NCI-H748 (cell line): Measurements from ENCODE around the gene SERTM2.
"Not testable (repeated sequence)": the region's sequence is repeated elsewhere in the genome, so short reads cannot be mapped to it uniquely, and the experiment has no call there.

Experiments
- DNase-seq: peaks from one replicate; lab custom pipeline; 2025; ENCODE audit not compliant: unreplicated experiment; lab: John Stamatoyannopoulos, UW

SERTM2 gene

DNA sequence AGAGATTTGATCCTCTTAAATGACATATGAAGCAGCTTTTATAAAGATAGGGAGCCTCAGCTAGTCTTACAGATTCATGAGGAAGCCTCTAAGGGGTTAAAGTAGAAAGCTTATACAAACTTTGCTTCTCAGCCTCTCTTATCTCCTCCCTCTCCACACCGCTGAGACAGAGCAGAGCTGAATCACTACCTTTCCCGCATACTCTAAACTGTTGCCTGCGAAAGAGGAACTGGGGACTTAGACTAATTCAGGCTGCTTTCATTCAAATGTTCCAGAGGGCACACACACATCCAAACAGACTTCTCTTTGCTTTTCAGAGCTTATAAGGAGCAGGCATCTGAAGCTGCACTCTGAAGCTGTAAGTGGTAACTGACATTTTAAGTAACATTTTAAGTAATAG is at the start of gene SERTM2:
Gene SERTM2 (plus strand): TSS at position 169 of the 400 bp plus-strand sequence. CDS start 7,213 bp downstream, outside the sequence.
- DNase-seq: no peak

DNA sequence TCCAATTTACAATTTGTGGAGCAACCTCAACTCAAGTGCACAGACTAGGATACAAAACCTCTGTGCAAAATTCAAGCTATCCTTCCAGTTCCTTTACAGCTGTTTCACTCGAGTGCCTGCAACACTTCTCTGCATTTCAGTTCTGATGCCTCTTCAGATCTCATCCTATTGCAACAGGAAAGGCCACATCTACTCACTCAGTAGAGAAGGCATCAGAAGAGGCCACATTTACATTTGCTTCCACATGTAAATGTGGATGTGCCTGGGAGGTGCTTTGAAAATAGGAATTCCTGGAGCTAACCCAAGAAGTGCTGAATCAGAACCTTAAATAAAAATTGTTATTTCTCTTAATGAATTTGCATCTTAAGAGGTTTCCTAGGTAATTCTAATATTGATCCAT is 45.8 kb upstream of the SERTM2 start:
- no peak for DNase-seq

DNA sequence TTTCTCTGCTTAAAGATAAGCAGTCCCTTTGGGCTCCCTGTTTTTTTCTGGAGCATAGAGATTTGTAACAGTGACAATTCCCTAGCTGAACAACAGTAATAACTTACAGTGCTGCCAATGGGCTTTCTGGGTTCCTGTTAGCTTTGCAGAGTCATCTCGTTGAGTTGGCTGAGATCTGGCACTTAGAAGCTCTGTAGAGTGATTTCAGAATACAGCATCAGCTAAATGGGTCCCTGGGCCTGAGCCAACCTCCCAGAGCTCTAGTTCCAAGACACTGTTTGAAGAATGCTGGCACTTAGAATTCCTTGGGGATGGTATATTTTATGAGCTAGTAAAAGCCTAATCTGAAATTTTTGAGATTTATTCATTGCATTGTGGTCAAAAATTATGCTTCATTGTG is 43.5 kb upstream of the SERTM2 start:
- DNase-seq: no peak

DNA sequence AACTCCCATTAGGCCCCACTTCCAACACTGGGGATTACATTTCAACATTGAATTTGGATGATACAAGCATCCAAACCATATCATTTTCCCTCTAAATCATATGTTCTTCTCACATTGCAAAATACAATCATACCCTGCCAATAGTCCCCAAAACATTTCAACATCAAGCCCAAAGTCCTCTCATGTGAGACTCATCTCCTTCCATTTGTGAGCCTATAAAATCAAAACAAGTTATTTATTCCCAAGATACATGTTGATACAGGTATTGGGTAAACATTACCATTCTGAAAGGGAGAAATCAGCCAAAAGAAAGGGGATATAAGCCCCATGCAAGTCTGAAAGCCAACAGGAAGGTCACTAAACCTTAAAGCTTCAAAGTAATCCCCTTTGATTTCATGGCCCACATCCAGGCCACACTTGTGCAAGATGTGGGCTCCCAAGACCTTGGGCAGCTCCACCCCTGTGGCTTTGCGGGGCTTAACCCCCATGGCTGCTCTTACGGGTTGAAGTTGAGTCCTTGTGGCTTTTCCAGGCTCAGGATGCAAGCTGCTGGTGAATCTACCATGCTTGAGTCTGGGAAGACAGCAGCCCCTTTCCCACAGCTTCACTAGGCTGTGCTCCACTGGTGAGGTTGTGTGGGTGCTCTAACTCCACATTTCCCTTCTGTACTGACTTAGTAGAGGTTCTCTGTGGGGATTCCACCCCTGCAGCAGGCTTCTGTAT is 40.6 kb upstream of the SERTM2 start:
- DNase-seq: no peak

DNA sequence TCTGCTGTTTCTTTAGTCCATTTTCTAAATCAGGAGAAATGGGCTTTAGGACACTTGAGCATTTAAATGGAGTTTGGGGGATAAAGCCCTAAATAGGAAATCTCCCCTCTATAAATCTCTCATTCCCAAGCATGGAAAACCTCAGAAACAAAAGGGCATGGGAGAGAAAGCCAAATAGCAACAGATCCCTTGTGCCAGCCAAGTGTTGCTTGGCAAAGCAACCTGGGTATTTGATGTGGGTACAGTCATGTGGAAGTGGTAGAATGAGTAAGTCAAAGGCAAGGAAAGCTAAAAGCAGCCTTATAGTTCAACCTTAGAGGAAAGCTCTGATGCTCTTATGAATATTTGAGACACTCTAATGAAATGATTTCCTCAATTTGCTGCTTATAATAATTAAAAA is 29.5 kb upstream of the SERTM2 start:
- no peak for DNase-seq

DNA sequence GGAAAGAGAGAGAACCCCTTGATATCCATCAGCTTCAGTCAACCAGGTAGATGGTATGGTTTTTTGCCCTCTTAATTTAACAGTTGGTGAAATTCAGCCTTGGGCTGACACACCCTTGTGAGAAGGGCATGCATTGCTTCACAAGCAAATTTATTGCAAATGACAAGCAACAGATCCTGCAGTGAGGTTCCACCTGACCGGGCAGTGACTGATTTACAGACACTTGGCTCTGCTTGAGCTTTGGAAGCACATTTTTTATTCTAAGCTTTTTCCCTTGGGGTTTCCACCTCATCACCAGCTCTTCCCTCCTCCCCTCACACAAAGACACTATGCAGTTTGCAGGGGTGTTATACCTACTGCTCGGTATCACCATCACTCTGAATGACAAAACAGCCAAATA is 28.3 kb upstream of the SERTM2 start:
- no peak for DNase-seq

DNA sequence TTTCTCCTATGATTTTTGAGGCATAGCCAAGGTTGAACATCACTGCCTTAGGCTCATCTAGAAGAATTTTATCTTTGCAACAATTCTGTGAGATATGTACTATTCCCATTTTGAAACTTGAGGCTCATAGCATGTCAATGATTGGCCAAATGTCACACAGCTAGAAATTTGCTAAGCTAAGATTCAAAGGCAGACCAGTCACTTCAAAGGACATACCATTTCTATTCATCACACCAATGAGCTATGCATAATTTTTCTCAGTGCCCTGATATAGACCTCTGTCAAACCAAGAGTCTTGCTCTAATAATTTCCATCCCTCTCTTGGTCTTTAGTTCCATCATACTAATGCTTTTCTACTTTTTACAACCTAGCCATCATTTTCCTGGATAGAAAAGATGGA is 27.6 kb upstream of the SERTM2 start:
- DNase-seq: no peak

DNA sequence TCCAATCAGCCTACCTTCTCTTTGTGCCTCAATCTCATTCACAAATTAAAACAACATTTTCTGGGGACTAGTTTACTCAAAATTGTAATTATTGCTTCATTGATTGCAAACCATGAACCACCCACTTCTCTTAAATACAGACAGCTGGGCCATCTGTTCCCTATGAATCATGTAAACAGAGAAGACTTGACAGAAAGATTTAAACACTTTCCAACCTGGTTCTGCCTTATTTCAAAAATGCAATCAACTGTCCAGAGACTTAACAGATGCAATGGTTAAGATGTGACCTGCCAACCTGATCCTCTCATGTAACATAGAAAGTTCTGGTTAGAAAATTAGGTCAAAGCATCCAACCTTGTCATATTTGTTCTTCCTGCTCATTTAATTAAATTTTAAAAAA is 20.8 kb upstream of the SERTM2 start:
- DNase-seq: peak; percentile 70

DNA sequence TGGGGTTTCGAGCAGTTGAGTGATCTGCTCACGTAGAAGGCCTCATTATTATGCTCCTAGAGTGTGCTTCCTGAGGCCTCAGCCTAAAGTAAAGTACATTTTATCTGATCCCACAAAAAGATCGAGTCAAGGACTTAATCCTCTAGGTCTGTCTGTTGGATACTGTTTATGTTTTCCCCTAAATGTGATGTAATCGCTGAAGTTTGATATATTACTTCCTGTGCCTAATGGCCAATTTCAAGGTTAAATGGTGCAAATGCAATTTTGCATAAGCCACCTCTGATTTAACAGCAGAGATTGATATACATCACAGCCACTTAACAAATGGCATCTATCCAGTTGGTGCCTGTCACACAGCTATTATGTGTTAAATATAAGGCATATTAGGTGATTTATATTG is 19.4 kb upstream of the SERTM2 start:
- DNase-seq: peak; percentile 80

DNA sequence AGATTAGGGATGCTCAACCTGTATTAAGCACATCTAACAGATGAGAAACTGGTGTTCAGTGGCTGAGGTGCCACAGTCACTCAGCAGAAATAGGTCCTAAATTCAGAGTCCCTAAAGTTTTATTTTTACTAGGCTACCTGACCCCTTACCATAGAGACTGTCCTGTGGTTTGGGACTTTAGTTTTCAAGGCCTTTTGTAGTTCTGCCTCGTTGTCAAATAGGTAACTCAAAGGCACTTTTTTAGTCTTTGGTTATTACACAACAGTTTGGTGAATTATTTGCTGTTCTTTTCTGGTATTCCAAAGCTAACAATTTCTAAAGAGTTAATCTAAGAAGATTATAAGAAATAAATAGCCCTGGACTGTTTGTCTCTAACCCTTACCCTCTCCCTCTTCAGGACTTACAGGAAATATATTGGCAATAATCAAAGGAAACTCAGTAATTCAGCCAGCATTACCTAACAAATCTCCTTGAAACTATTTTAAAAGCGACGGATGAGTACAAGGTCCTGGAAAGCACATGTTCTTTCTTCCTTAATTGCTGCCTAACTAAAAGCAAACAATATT is 12.8 kb upstream of the SERTM2 start:
- no peak for DNase-seq

DNA sequence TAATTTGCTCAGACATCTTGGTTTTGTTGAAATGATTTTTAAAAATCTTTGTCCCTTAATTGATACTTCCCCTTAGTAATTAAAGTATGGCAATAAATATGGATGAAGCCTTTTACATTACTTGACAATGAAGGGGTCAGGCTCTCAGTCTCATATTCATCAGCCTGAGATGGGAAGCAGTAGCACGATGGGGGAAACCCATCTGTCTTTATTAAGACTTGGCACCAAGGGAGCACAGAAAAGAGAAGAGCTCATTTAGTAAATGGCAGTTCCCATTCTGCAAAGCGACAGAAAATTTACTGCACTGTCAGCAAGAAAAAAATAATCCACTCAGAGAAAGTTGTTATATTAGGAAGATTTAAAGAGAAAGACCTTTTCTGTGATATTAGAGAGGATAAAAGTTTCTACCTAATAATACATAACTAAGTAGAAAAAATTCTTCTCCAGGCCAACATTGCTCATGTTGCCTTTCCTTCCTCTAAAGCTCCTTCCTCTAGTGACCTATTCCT is 7.9 kb upstream of the SERTM2 start:
- no peak for DNase-seq

DNA sequence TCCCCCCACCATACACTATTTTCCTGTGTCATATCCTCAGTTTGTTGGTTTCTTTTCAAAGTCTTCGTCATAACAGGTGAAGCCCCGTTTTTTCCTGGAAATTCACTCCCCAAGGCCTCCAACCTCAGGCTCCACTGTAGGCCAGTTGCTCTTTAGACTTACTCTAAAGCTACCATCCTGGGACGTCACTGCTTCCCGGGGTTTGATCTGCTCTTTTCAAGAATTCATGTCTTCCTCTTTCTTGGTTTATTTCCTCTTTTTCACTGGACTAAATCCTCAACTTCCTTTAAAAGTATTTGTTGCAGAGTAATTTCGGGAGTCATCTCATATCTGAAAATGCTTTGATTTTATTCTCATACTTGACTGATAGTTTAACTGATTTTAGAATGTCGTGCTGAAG is 6.5 kb upstream of the SERTM2 start:
- no peak for DNase-seq

DNA sequence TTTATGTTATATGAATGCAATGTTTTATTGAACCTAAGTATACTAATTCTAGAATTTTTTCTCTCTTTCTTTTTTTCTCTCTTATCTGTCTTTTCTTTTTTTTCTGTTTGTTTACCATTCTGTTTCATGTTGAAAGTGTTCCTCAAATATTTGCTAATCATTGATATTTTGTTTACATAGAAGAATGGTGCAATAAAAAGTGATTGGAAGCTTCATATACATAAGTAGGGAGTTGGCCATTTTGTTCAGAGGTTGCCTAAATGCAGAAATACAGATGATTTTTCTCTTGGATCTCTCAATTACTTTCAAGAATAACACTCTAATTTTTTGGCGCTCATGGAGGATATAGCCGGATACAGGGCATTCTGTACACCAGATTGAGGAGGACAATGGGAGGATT is 5.7 kb upstream of the SERTM2 start:
- DNase-seq: peak; percentile 56

DNA sequence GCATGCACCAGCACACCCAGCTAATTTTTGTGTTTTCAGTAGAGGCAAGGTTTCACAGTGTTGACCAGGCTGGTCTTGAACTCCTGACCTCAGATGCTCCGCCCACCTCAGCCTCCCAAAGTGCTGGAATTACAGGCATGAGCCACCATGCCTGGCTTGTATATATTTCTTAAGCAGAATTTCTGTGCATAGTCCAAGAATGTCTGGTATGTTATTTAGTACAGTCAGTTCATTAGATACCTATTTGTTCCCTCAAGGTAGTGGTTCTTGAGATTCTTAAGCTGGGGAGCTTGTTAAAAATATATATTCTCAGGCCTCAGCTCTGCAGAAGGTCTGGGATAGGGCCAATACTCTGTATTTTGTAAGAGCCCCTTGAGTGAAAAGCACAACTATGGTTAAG is 4.6 kb upstream of the SERTM2 start:
- DNase-seq: no peak

DNA sequence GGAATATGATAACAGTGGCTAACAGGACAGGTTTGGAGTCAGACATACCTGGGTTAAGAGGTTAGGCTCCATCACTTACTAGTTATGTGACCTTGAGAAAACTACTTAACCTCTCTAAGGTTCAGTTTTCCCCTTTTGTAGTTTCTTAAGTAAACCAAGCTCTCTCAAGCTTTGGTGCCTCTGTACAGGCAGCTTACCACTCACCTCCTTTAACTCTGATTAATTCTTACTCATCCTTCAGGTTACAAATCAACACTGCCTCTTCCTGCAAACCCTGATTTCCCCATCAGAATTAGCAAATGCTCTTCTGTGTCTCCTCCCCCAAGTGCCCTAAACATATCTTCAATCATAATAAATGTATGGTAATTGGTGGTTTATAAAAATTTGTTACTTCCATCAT is 3.5 kb upstream of the SERTM2 start:
- DNase-seq: no peak

DNA sequence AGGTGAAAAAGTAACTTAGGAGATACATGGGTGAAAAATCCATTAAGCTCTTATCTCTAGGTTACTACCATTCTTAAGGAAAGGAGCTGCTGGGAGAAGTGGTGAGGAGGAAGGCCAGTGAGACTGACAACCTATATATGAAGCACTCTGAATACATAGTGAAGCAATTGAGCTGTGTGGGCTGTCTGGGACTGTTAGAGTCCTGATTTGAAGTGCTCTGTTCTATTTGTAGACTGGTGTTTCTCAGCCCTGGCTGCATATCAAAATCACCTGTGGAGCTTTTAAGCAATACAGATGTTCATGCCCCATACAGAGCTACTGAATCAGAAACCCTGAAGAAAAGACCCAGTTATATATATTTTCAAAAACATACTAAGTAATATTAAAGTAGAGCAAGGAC is 3.9 kb downstream of the SERTM2 start:
- no peak for DNase-seq

DNA sequence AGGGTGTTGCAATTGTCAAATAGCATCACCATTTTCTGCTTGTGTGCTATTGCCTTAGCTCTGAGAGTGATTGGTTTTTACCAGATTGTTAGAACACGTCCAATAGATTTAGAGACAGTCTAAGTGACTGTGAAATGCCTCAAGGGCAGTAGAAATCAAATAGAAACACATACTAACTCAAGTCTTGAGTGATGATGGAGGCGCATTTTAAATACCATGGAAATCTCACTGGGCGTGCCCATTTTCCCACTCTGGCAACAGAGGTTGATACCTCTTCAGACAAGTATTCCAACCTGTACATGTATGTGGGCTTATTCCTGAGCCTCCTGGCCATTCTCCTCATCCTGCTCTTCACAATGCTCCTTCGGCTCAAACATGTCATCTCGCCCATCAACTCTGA is 7.2 kb downstream of the SERTM2 start:
- DNase-seq: no peak

DNA sequence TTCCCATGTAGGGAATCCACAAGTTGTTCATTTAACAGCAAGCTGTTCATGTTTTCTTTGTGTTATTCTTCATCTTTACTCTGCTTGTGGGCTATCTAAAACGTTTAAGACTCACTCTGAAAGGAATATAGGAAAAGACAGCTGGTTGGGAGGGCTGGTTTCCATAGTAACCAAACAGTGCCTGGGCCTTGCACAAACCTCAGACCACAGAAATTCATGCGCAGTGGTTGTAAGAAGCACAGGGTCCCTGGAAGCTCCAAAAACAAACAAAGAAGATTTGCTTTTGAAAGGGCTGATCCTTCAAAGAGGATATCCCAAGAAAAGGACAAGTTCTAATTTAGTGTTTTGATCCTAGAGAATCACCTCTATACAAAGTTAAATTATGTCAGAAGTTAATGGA is 7.8 kb downstream of the SERTM2 start:
- DNase-seq: peak; percentile 75

DNA sequence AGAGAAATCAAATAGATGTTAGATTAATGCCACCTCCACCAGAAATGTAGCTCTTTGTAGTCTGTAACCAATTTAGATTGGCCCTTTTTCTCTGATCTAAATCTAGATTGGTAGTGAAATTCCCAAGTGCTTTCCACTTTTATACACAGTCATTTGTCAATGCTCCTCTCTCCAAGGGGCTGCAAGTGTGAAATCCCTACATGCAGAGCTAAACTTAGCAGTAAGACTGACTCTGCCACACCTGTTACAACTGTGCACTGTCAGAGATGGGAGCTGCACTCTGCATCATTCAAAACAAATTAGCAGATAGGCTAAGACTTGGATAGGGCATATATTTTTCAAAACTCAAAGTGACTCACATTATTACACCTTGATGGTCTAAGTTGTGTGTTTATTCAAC is 9.1 kb downstream of the SERTM2 start:
- no peak for DNase-seq

DNA sequence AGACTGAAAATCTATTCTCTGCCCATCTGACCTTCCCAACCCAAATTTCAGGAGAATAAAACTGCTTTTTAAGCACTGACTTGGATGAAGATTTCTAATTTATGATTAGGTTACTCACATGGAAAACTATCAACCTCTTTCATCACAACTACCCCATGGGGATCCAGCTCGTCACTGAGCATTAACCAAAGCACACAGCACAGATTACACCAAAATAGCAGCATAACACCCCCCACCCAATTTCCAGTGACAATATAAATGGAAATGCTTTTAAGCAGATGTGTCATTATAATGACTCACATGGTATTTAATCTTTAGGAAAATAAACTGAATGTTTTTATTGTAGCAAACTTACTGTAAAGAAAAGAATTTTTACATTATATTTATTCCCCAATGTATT is 9.7 kb downstream of the SERTM2 start:
- no peak for DNase-seq

DNA sequence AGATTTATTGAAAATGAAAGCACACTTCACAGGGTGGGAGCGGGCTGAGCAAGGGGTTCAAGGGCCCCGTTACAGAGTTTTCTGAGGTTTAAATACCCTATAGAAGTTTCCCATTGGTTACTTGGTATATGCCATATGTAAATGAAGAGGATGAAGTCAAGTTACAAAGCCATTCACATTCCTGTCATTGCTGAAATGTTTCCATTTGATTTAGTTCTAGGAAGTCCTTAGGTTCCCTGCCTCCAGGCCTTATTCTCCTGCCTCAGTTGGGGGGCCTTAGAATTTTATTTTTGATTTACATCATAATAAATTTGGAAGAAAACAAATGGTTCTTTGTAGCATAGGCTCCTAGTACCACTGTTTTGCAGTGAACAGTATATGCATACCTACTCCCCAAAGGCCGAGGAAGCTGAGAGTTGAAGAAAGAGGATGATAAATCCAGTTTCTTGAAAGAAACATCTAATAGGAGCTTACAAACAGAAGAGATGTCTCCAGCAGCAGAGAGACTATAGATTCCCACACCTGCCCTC is 31.8 kb downstream of the SERTM2 start:
- DNase-seq: no peak

DNA sequence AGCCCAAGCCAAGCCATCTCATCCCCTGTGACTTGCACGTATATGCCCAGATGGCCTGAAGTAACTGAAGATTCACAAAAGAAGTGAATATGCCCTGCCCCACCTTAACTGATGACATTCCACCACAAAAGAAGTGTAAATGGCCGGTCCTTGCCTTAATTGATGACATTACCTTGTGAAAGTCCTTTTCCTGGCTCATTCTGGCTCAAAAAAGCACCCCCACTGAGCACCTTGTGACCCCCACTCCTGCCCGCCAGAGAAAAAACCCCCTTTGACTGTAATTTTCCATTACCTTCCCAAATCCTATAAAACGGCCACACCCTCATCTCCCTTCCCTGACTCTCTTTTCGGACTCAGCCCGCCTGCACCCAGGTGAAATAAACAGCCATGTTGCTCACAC is 37.8 kb downstream of the SERTM2 start:
- not testable (repeated sequence) for DNase-seq
